KMS-11 (cell line): Measurements from ENCODE around the gene NCAM1.

Source experiments
- H2AFZ ChIP-seq: fragments of 200-600 bp; sonication (generic); 2 replicates; pipeline ENCODE4 v1.6.1; 2016; ENCODE audit warnings: antibody characterized with exemption, mixed run types, low read depth
- H3K27ac ChIP-seq: fragments of 200-600 bp; sonication (generic); 2 replicates; pipeline ENCODE4 v1.6.1; 2016; ENCODE audit warnings: mild to moderate bottlenecking, mixed run types
- H3K27me3 ChIP-seq: fragments of 200-600 bp; sonication (generic); 2 replicates; pipeline ENCODE4 v1.6.1; 2017; ENCODE audit warnings: mild to moderate bottlenecking, low read depth, mixed run types, moderate library complexity; ENCODE audit not compliant: insufficient read depth
- H3K36me3 ChIP-seq: fragments of 200-600 bp; sonication (generic); 2 replicates; pipeline ENCODE4 v1.6.1; 2017; ENCODE audit warnings: mild to moderate bottlenecking, mixed run types; ENCODE audit not compliant: insufficient read depth
- H3K4me1 ChIP-seq: fragments of 200-600 bp; sonication (generic); 2 replicates; pipeline ENCODE4 v1.6.1; 2016; ENCODE audit warnings: mild to moderate bottlenecking, low read depth, mixed run types; ENCODE audit not compliant: poor library complexity, severe bottlenecking
- H3K4me2 ChIP-seq: fragments of 200-600 bp; sonication (generic); 2 replicates; pipeline ENCODE4 v1.7.0; 2016; ENCODE audit warnings: mild to moderate bottlenecking, mixed run types
- H3K4me3 ChIP-seq: fragments of 200-600 bp; sonication (generic); IDR thresholded peaks from 2 replicates; pipeline ENCODE4 v1.6.1; 2017; ENCODE audit warnings: low read depth, low read length, mixed read lengths; ENCODE audit not compliant: insufficient read depth
- H3K79me2 ChIP-seq: fragments of 200-600 bp; sonication (generic); 2 replicates; pipeline ENCODE4 v1.6.1; 2016; ENCODE audit warnings: low read depth, mixed run types; ENCODE audit not compliant: insufficient read depth
- H3K9ac ChIP-seq: fragments of 200-600 bp; sonication (generic); 2 replicates; pipeline ENCODE4 v1.6.1; 2016; ENCODE audit warnings: mild to moderate bottlenecking, mixed run types
- H4K20me1 ChIP-seq: fragments of 200-600 bp; sonication (generic); 2 replicates; pipeline ENCODE4 v1.6.1; 2016; ENCODE audit warnings: mild to moderate bottlenecking, mixed run types; ENCODE audit not compliant: insufficient read depth
- CTCF ChIP-seq: fragments of 200-600 bp; sonication (generic); conservative IDR thresholded peaks from 2 replicates; pipeline ENCODE4 v1.6.1; 2017; ENCODE audit warnings: low read depth, mild to moderate bottlenecking, antibody characterized with exemption, low read length, moderate library complexity, mixed read lengths

Gene NCAM1

GRCh38 chr11:113261709-113262475 is 300.7 kb downstream of the NCAM1 start:
- Histone ChIP-seq H3K4me1 (no peaks in the 10 kb centered on the region), H4K20me1 (no peaks in the 10 kb centered on the region), H3K79me2 (no peaks in the 10 kb centered on the region), H3K27ac (no peak overlapping the region), H3K4me3 (no peak overlapping the region), H3K9ac (no peak overlapping the region), H2AFZ (no peak overlapping the region), H3K4me2 (no peak overlapping the region), H3K36me3 (no peaks in the 10 kb centered on the region), H3K27me3 (no peaks in the 10 kb centered on the region)
- TF ChIP-seq CTCF = no peak

- Histone ChIP-seq H3K27me3 (no peaks in the 10 kb centered on the region), H3K4me1 (no peaks in the 10 kb centered on the region), H4K20me1 (no peaks in the 10 kb centered on the region), H2AFZ (no peak overlapping the region), H3K4me2 (no peak overlapping the region), H3K36me3 (no peaks in the 10 kb centered on the region), H3K9ac (no peak overlapping the region), H3K27ac (no peak overlapping the region), H3K4me3 (no peak overlapping the region), H3K79me2 (no peaks in the 10 kb centered on the region)
- no peak for TF ChIP-seq CTCF
These were observed 301.4 kb downstream of the NCAM1 start for GRCh38 chr11:113262594-113262993.

- no peaks in the 10 kb centered on the region for H3K79me2 ChIP-seq
- no peaks in the 10 kb centered on the region for H3K4me1 ChIP-seq
These were observed 302.4 kb downstream of the NCAM1 start for GRCh38 chr11:113263458-113264259.

GRCh38 chr11:113265362-113265761 is 304.1 kb downstream of the NCAM1 start:
- Histone ChIP-seq H3K36me3 (no peaks in the 10 kb centered on the region), H3K4me3 (no peak overlapping the region), H3K4me2 (no peak overlapping the region), H3K4me1 (no peaks in the 10 kb centered on the region), H3K79me2 (no peaks in the 10 kb centered on the region), H2AFZ (no peak overlapping the region), H3K27ac (no peak overlapping the region), H4K20me1 (no peaks in the 10 kb centered on the region), H3K9ac (no peak overlapping the region), H3K27me3 (no peaks in the 10 kb centered on the region)
- TF ChIP-seq CTCF = no peak

More at GRCh38 chr11:113263458-113264259, 302.4 kb downstream of the NCAM1 start:
- no peak overlapping the region for H2AFZ ChIP-seq
- no peak overlapping the region for H3K9ac ChIP-seq
- no peak overlapping the region for H3K4me3 ChIP-seq
- no peaks in the 10 kb centered on the region for H3K27me3 ChIP-seq
- H3K4me2 ChIP-seq = no peak overlapping the region
- H3K36me3 ChIP-seq = no peaks in the 10 kb centered on the region
- no peak overlapping the region for H3K27ac ChIP-seq
- no peak for TF ChIP-seq CTCF
- H4K20me1 ChIP-seq = no peaks in the 10 kb centered on the region
